ENCODE results near the gene CUBN. TPM values are rescaled to one million over a fixed set of nuclear protein-coding genes. Genes with fewer than 3 reads are reported as not detected.
A peak's percentile ranks its signal among the peaks of the same experiment; 100 is the strongest.

CUBN gene
- total RNA-seq, 1 donor from 2014 or later: 1.0 TPM

GRCh38 chr10:16867990-16868389, 261.6 kb downstream of the CUBN start:
- no peak for DNase-seq (ENCODE audit: extremely low spot score, unreplicated experiment)
- Mint-ChIP-seq H3K36me3 (no peaks in the 10 kb centered on the region), H3K27ac (no peak overlapping the region), H3K27me3 (peaks cover 4% of the 10 kb centered on the region), H3K4me1 (ENCODE audit: unreplicated experiment) (peaks cover 38% of the 10 kb centered on the region), H3K4me3 (no peak overlapping the region), H3K9me3 (no peaks in the 10 kb centered on the region)
- TF ChIP-seq, protein P1, sequence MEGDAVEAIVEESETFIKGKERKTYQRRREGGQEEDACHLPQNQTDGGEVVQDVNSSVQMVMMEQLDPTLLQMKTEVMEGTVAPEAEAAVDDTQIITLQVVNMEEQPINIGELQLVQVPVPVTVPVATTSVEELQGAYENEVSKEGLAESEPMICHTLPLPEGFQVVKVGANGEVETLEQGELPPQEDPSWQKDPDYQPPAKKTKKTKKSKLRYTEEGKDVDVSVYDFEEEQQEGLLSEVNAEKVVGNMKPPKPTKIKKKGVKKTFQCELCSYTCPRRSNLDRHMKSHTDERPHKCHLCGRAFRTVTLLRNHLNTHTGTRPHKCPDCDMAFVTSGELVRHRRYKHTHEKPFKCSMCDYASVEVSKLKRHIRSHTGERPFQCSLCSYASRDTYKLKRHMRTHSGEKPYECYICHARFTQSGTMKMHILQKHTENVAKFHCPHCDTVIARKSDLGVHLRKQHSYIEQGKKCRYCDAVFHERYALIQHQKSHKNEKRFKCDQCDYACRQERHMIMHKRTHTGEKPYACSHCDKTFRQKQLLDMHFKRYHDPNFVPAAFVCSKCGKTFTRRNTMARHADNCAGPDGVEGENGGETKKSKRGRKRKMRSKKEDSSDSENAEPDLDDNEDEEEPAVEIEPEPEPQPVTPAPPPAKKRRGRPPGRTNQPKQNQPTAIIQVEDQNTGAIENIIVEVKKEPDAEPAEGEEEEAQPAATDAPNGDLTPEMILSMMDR (conservative IDR thresholded peaks at IDR 0.05): no peak

DNA sequence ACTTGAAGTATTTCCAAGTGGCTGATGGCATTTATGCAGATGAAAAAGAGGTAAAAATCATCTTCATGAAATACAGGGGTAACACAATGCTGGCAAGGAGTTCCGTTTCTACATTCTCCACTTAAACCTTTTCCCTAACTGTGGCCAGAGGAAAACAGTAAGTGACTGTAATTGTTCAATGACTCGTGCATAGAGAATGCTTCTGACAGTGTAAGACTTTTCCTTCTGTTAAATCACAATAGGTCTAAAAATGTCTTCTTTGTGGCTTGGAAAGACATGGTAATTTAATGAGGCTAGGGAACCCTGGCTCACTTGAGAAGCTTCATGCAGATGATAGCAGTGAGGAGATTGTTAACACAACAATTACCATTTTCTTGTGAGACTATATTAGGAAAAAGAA, 262.1 kb downstream of the CUBN start:
- H3K4me3 Mint-ChIP-seq: no peak overlapping the region
- DNase-seq (ENCODE audit: extremely low spot score, unreplicated experiment): no peak
- no peaks in the 10 kb centered on the region for H3K9me3 Mint-ChIP-seq
- TF ChIP-seq, protein P1 (conservative IDR thresholded peaks at IDR 0.05): no peak
- H3K27ac Mint-ChIP-seq: no peak overlapping the region
- peaks cover 4% of the 10 kb centered on the region for H3K27me3 Mint-ChIP-seq
- H3K4me1 Mint-ChIP-seq (ENCODE audit: unreplicated experiment): peaks cover 42% of the 10 kb centered on the region
- H3K36me3 Mint-ChIP-seq: no peaks in the 10 kb centered on the region

- Mint-ChIP-seq H3K4me1 (ENCODE audit: unreplicated experiment) (peaks cover 43% of the 10 kb centered on the region), H3K4me3 (no peak overlapping the region)
Observed at GRCh38 chr10:16866541-16867275, 262.9 kb downstream of the CUBN start.

DNA sequence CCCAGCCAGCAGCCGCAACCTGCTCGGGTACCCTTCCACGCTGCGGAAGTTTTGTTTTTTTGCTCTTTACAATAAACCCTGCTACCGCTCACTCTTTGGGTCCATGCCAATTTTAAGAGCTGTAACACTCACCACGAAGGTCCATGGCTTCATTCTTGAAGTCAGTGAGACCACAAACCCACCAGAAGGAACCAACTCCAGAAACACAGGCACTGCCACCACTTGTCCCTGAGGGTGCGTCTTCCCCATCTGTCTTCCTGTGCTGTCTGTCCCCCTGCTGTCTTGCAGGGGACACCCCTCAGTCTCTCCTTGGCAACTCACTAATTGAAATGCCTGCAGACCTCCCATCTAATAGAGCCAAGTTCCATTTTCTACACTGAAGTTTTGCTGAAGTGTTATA, 263.8 kb downstream of the CUBN start:
- H3K27me3 Mint-ChIP-seq: peaks cover 4% of the 10 kb centered on the region
- H3K4me3 Mint-ChIP-seq: no peak overlapping the region

More at GRCh38 chr10:16866541-16867275, 262.9 kb downstream of the CUBN start:
- no peak overlapping the region for H3K27ac Mint-ChIP-seq
- TF ChIP-seq, protein P1 (conservative IDR thresholded peaks at IDR 0.05): no peak
- H3K27me3 Mint-ChIP-seq: peaks cover 4% of the 10 kb centered on the region
- DNase-seq (ENCODE audit: extremely low spot score, unreplicated experiment): no peak
- no peaks in the 10 kb centered on the region for H3K9me3 Mint-ChIP-seq
- H3K36me3 Mint-ChIP-seq: no peaks in the 10 kb centered on the region

DNA sequence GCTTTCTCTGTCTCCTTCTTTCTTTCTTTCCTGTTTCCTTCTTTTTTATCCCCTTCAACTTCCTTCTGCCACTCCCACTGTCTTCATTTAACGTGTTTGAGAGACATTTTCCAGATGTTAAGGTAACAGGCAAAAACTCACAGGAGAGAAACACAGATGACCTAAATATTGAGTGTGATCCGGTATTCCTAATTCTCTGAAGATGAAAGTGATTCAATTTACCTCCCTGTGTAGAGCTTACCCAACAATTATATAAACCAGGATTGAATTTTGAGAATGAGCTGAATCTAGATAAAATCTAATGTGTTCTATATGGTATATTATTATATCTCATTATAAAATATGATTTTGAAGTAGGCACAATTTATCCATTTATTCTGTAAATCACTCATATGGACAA, 265.8 kb downstream of the CUBN start:
- DNase-seq (ENCODE audit: extremely low spot score, unreplicated experiment): no peak
- TF ChIP-seq, protein P1 (conservative IDR thresholded peaks at IDR 0.05): no peak
- peaks cover 35% of the 10 kb centered on the region for H3K4me1 Mint-ChIP-seq (ENCODE audit: unreplicated experiment)
- peak overlapping the region; percentile 15 for H3K27ac Mint-ChIP-seq
- H3K36me3 Mint-ChIP-seq: no peaks in the 10 kb centered on the region
- peak overlapping the region; percentile 17 for H3K4me3 Mint-ChIP-seq
- H3K27me3 Mint-ChIP-seq: peaks cover 2% of the 10 kb centered on the region
- H3K9me3 Mint-ChIP-seq: no peaks in the 10 kb centered on the region

More for the DNA sequence above, 263.8 kb downstream of the CUBN start:
- Mint-ChIP-seq H3K36me3 (no peaks in the 10 kb centered on the region), H3K4me1 (ENCODE audit: unreplicated experiment) (peaks cover 43% of the 10 kb centered on the region), H3K27ac (no peak overlapping the region), H3K9me3 (no peaks in the 10 kb centered on the region)
- TF ChIP-seq, protein P1 (conservative IDR thresholded peaks at IDR 0.05): no peak
- no peak for DNase-seq (ENCODE audit: extremely low spot score, unreplicated experiment)
